Left lung (tissue), 10 donors: ENCODE data around the gene NR2F6. TPM values are rescaled to one million over a fixed set of nuclear protein-coding genes. Genes with fewer than 3 reads are reported as not detected.

Experiments used
- ATAC-seq: fragments of 200-7000 bp; cut with Tn5 transposase; one replicate; pipeline ENCODE4 v1.9.1; 2020; ENCODE audit warnings: moderate library complexity
- DNase-seq, 4 donors: peaks; one replicate each; pipeline ENCODE4 v3.0.0-alpha.2; 2013 to 2020
- H3K27ac ChIP-seq, 2 donors: fragments of 200-600 bp; sonication (generic) in 1 of 2; one replicate each; pipeline versions ENCODE4 v1.5.0 to v1.8.0; 2020 to 2021
- H3K27me3 ChIP-seq, 2 donors: fragments of 200-600 bp; sonication (generic) in 1 of 2; one replicate each; pipeline versions ENCODE4 v1.5.0 to v1.8.0; 2020 to 2021
- H3K36me3 ChIP-seq, 2 donors: fragments of 200-600 bp; sonication (generic) in 1 of 2; one replicate each; pipeline versions ENCODE4 v1.5.0 to v1.8.0; 2020 to 2021
- H3K4me1 ChIP-seq, 2 donors: fragments of 200-600 bp; one replicate each; pipeline ENCODE4 v1.8.0; 2021
- H3K4me3 ChIP-seq, 2 donors: fragments of 200-600 bp; sonication (generic) in 1 of 2; one replicate each; pipeline versions ENCODE4 v1.5.0 to v1.8.0; 2020 to 2021; ENCODE audit warnings: mild to moderate bottlenecking in 1 of 2
- H3K9me3 ChIP-seq, 2 donors: fragments of 200-600 bp; sonication (generic) in 1 of 2; one replicate each; pipeline versions ENCODE4 v1.5.0 to v1.8.0; 2020 to 2021
- intact Hi-C, 2 donors: fragments of 100-400 bp; cut with DNase I; formaldehyde crosslinking; loops; one replicate each; pipeline versions ENCODE4 v1.11.2 to v1.14.2; 2022
- polyA plus RNA-seq, 6 donors: library from polyadenylated mRNA; unstranded; fragments of 120-200 nt; gene quantifications; one replicate each; pipeline ENCODE4 v1.2.1, GENCODE V29; 2013; ENCODE audit not compliant: insufficient read length in 6 of 6
- total RNA-seq, 2 donors: library from RNA; stranded (reverse); fragmentation: NEBNext Ultra II Directional; extraction: Animal tissue kit (Norgen Biotek cat#: 25700); gene quantifications; one replicate each; pipeline ENCODE4 v1.2.1, GENCODE V29; 2021
- TF ChIP-seq, protein P1 (sequence below), 2 donors: fragments of 200-600 bp; sonication (generic) in 1 of 2; IDR thresholded peaks; one replicate each; pipeline versions ENCODE4 v1.5.0 to v1.8.0; 2021; ENCODE audit warnings: antibody characterized with exemption in 2 of 2
- donor health status: DM: no; HTN: yes; CAD: no.
- donor health status: DM: no; HTN: no; CAD: no.

Gene NR2F6
- total and polyA plus RNA-seq, 8 donors: 18.6 to 56.5 (median 30.7) TPM

DNA sequence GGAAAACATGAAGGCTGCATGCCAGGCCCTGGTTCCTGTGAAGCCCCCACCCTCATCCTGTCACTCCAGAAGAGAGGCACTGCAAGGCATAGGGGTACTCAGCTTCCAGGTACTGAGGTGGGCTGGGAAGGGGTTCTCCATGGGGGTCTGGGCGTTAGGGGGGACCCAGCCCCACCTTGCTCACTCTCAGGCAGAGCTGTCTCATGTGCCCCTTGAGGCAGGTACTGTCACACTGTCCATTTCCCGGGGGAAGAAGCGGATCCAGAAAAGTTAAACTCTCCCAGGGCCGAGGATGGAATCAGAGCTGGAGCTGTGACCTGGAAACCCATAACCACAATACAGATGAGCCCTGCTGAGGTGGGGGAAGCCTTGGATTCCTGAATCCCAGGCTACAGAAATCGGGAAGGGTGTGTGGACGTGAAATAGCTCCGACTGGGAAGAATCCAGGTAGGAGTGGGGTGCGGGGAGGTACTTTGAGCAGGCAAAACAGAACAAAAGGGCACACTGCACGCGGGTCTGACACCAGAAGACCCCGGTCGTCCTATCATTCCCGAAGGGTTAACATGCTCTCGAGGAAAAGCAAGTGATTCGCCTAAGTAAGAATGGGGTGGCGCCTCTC lies 31.1 kb downstream of the NR2F6 start:
- TF ChIP-seq, protein P1, sequence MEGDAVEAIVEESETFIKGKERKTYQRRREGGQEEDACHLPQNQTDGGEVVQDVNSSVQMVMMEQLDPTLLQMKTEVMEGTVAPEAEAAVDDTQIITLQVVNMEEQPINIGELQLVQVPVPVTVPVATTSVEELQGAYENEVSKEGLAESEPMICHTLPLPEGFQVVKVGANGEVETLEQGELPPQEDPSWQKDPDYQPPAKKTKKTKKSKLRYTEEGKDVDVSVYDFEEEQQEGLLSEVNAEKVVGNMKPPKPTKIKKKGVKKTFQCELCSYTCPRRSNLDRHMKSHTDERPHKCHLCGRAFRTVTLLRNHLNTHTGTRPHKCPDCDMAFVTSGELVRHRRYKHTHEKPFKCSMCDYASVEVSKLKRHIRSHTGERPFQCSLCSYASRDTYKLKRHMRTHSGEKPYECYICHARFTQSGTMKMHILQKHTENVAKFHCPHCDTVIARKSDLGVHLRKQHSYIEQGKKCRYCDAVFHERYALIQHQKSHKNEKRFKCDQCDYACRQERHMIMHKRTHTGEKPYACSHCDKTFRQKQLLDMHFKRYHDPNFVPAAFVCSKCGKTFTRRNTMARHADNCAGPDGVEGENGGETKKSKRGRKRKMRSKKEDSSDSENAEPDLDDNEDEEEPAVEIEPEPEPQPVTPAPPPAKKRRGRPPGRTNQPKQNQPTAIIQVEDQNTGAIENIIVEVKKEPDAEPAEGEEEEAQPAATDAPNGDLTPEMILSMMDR (IDR thresholded peaks at IDR 0.05): no peak
- intact Hi-C loops: no loop called here
- H3K36me3 ChIP-seq: peaks cover 0 to 67% of the 10 kb centered on the region in 2 donors
- H3K9me3 ChIP-seq: no peaks in the 10 kb centered on the region
- peaks cover 13 to 17% of the 10 kb centered on the region in 2 donors for H3K4me1 ChIP-seq
- DNase-seq (no peak), ATAC-seq (no peak)
- H3K27me3 ChIP-seq: no peaks in the 10 kb centered on the region
- H3K27ac ChIP-seq: peak overlapping the region; percentile 86 to 96
- H3K4me3 ChIP-seq: peak overlapping the region; percentile 61 to 79

GRCh38 chr19:17213334-17213733 lies 32.4 kb downstream of the NR2F6 start:
- no peaks in the 10 kb centered on the region for H3K27me3 ChIP-seq
- H3K9me3 ChIP-seq: no peaks in the 10 kb centered on the region
- peaks cover 13 to 17% of the 10 kb centered on the region in 2 donors for H3K4me1 ChIP-seq
- TF ChIP-seq, protein P1 (IDR thresholded peaks at IDR 0.05): no peak
- intact Hi-C loops: no loop called here
- DNase-seq: no peak
- H3K36me3 ChIP-seq: peaks cover 0 to 67% of the 10 kb centered on the region in 2 donors
- H3K4me3 ChIP-seq: no peak overlapping the region
- H3K27ac ChIP-seq: no peak overlapping the region
- no peak for ATAC-seq

- peak in 1 of 4 donors; percentile 77 for DNase-seq
- no peak overlapping the region for H3K27ac ChIP-seq
- H3K27me3 ChIP-seq: no peaks in the 10 kb centered on the region
- H3K4me3 ChIP-seq: no peak overlapping the region
- H3K9me3 ChIP-seq: no peaks in the 10 kb centered on the region
- peaks cover 13 to 17% of the 10 kb centered on the region in 2 donors for H3K4me1 ChIP-seq
- intact Hi-C loops: no loop called here
- TF ChIP-seq, protein P1 (IDR thresholded peaks at IDR 0.05): no peak
- ATAC-seq: no peak
- peaks cover 0 to 66% of the 10 kb centered on the region in 2 donors for H3K36me3 ChIP-seq
These were observed 33.9 kb downstream of the NR2F6 start for GRCh38 chr19:17211547-17212446.

DNA sequence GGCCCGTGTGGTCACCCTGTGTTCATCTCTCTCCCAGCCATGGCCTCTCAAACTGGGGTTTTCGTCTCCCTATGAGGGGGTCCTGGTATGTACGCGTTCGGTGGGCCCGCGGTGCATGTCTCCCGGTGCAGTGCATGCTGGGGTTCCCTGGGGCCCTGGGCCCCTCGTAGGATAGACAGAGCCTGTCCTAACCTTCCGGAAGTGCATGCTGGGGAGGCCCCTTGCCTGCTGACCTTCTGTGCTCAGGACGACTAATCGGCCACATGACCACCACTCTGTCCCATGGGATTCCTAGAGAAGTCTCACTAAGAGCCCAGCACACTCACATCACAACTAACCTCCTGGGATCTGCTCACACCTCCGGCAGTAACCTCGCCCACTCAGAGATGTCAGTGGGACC lies 35.4 kb downstream of the NR2F6 start:
- TF ChIP-seq, protein P1 (IDR thresholded peaks at IDR 0.05): no peak
- ATAC-seq (no peak), DNase-seq (no peak)
- Histone ChIP-seq H3K9me3 (no peaks in the 10 kb centered on the region), H3K27ac (no peak overlapping the region), H3K27me3 (no peaks in the 10 kb centered on the region), H3K4me3 (no peak overlapping the region), H3K4me1 (peaks cover 6 to 8% of the 10 kb centered on the region in 2 donors), H3K36me3 (peaks cover 0 to 81% of the 10 kb centered on the region in 2 donors)
- intact Hi-C loops: no loop called here
